Hippocampal formation (tissue), 2 donors: ENCODE results near the gene D2HGDH.
"Not testable (repeated sequence)": the region's sequence is repeated elsewhere in the genome, so short reads cannot be mapped to it uniquely, and the experiment has no call there.

Experiments used
- DNase-seq, 2 donors: peaks; one replicate each; lab custom pipeline; 2025; lab: John Stamatoyannopoulos, UW

D2HGDH gene

DNA sequence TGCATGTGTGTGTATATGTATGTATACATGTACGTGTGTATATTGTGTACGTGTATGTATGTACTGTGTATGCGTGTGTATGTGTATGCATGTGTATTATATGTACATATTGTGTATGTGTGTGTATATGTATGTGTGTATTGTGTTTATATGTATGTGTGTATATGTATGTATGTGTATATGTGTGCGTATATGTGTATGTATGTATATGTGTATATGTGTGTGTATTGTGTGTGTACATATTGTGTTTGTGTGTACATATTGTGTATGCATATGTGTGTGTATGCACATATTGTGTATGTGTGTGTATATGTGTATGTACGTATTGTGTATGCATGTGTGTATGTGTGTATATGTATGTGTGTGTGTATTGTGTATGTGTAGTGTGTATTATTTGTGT is 59.0 kb downstream of the D2HGDH start:
- DNase-seq = no peak

DNA sequence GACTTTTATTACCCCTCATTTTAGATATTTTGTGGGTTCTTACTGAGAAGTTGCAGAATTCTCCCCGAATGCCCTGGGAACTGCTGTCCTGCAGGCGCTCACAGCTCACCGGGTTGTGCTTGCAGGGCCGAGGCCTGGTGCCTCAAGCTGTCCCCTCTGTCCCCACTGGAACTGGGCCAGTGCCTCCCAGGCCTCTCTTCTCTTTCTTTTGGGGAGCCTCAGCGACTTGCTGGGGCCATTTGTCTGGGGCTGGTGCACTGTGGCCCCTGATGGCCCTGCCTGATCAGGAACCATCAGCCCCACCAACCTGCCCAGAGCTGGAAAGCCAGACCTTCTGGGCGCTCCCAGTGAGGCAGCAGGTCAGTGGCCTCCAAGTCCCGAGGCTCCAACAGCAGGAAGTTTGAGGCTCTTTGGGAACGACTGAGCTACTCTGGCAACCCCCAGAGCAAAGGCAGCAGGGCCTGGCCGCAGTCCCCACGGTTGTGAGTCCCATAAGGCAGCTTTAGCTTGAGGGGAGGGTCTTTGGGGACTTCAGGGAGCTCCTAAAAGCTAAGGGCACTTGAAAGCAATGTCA is 59.9 kb downstream of the D2HGDH start:
- no peak for DNase-seq

DNA sequence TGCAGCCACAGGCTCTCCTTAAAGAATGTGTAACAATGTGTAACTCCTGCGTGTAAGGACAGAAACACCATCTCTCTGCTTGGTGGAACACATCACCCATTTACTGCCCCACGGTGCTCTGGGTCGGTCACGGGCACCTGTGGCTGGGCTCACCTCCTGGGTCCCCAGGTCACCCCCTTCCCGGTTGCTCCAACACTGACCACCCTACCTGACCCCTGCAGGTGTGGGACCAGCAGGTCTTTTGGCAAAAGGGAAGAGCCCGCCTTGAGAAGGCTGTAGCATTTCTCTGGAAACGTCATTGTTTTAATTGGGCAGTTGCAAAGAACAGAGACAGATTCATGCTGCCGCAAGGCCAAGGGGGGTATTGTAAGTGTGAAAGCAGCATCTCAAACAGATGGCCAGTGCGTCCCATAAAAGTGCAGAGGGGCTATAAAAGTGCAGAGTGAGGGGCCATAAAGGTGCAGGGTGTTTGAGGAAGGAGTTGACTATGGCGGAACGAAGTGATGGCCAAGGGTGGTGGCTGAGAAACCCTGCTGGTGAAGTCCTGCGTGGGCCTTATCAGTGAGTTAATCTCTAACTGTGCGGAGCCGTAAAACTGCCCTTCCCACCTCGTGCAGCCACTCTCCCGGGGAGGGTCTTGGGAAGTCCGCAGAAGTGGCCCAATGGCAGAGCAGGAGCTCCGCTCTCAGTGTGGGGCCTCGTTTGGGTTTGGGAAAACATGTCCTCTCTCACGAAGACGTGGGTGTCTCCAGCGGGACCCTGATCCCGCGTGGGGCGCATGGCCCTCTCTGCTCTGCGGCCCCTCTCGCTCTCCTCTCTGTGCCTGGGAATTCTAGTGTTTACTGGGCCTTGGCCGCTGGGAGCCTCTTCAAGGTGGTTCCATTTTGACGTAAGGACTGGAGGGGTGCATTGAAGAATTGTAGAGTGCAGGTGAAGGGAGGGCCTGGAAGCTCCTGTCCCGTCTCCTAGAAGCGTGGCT is 60.9 kb downstream of the D2HGDH start:
- no peak for DNase-seq

DNA sequence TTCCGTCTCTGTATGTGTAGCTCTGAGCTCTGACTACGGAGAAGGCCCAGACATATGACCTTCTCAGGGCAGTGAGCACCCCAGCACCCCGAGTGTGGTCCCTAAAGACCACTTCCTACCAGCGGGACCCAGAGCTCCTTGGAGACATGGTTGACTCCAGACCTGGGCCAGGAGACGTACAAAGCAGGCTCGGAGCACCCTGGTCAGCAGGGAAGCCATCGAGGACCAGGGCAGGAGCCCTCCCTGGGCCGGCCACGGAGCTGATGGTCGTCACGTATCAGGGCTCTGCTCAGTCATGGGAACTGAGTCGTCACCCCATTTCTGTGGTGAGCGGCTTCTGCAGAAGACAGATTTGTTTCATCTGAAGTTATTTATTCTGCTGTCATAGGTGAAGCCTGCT is 61.8 kb downstream of the D2HGDH start:
- DNase-seq = no peak

DNA sequence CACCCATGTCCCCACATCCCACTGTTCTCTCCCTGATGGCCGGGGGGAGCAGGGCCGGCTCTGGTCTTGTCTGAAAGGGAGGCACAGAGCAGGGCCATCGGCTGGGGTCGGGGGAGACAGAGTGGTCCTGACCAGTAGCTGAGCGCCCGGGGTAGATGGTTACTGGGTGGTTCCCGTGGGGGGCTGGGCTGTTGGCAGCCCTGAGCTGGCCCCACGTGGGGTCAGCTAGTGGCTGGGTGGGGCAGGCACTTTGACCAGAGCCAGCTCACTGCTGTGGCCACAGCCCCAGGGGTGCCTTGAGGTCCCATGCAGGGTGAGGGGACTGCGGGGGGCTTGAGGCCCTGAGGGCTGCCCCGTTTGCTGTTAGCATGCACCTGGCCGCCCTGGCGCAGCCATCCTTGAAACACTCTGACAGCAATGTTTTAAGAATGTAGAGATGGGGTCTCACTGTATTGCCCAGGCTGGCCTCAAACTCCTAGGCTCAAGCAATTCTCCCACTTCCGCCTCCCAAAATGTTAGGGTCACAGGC is 62.2 kb downstream of the D2HGDH start:
- DNase-seq = no peak

DNA sequence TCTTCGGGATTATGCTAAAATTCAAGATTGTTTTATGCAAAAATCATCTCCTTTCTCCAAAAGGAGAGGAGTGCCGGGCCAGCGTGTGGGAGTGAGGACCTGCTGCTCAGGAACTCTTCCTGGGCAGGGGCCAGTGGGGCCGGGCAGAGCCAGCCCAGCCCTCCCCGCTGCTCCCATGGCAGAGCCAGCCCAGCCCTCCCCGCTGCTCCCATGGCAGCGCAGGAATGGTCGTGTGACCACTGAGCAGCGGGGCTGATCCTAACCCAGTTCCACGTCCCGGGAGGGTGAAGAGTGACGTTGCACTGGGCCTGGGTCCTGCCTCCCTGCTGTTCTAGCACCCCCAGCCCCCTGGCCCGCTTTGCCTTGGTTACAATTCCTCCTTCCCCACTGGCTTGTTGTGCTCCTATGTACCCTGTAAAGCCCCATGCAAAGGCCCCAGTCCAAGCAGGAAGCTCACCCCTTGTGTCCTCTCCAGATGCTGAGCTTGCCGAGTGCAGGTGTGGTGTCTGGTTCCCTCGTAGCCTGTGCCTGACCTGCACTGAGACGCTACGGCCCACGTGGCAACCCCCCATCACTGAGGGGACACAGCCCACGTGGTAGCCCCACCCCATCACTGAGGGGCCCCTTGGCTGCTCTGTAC is 63.1 kb downstream of the D2HGDH start:
- no peak for DNase-seq

DNA sequence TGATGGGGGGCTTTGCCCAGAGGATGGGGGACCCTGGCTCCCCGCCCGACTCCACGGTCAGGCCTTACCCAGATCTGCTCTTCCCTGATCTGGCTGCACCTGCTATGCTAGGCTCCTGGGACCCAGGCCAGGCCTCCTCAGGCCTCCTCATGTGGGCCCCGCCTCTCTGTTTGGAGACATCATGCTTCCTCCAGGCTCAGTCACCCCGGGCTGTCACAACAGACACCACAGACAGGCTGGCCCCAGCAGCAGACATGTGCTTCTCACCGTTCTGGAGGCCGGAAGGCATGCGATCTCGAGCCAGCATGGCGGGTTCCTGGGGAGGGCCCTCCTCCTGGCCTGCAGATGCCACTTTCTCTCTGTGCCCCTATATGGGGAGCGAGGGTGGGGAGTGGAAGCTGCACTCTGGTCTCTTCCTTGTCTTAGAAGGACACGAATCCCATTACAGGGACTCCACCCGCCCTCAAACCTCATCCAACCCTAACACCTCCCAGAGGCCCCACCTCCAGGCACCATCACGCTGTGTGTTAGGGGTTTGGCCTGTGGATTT is 63.7 kb downstream of the D2HGDH start:
- no peak for DNase-seq

DNA sequence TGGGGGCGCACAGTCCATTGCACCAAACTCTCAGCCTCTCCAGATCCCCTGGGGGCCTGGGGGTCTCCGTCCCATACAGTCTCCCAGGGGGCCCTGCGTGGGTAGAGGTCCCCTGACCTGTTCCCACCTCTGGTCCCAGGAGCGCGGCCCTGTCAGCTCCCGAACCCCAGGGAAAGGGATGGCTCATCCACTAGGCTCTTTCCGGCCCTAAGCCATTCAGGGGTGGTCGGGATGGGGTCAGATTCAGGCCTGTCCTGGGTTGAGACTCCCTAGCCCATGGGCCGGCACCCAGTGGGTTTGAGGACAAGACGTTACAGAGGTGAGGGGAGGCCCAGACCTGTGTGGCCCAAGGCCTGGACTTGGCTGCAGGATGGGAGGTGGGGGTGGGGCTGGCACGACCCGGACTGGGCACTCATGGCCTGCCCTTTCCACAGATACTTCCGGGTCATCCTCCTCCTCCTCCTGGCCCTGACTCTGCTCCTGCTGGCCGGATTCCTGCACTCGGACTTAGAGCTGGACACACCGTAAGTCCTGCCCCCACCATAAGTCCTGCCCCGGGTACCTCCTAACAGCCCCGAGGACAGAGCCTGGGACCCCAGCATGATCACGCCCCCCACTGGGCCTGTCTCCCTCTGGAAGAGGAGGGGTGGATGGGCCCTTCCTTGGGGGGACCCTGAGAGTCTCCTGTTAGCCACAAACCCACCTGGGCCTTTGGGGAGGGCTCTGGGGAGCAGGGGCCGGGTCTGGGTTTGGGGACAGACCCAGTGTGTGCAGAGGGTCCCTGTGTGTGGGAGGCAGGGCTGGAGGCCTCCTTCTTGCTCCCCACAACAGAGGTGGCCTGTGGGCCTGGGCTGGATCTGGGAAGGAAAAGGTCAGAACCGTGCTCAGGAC is 64.4 kb downstream of the D2HGDH start:
- DNase-seq = no peak

DNA sequence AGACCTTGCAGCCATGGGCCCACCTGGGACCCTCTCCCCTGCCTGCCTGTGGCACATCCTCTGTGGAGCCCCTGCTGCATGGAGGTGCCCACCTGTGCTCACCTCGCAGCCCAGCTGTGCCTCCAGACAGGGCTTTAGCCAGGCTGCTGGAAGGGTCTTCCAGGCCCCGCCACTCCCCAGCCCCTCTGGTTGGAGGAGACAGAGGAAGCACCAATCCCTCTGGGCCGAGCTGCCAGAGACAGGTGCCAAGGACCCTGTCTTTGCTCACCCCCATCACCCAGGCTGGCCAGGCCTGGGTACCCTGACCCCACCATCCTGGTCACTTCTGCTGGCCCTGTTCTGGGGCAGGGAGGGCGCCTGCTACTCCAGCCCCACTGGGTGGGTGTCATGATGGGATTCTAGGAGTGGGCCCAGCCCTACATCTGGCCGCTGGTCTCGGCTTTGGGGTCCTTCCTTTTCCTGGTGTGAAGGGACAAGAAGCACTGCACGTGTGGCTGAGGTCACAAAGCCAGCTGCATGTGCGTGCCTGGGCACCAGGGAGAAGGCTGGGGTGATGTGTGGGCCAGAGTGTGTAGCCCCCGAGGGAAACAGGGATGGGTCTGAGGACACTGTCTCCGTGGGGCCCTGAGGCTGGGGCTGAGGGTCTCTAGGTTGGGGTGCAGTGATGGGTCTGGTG is 65.2 kb downstream of the D2HGDH start:
- DNase-seq = no peak

DNA sequence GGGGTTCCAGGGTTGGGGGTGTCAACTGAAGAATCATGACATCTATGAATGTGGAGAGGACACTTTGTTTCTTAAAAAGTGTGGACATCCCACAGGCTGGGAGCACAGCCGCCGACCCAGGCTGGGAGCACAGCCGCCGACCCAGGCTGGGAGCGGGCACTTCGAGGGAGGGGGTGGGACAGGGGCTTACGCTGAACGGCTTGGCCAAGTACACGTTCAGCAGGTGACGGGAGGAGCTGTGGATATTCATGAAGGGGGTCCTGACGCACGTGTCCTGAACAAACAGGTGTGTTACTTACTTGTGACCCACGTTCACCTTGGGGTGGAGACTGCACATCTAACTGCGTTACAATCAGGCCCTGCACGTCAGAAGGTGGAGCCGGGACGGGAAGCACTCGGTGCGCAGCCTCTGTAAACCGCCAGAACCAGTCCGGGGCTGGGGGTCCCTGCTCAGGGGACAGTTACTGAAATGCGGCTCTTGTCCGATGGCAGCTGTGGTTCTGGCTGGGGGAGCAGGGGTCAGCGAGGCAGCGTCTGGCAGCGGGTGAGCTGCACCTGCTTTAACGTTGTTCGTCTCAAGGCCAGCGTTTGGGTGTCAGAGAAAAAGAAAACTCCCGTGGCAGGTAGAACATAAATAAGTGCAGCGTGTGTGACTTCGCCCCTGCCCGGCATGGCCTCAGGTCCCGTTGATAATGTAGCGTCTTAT is 65.9 kb downstream of the D2HGDH start:
- not testable (repeated sequence) for DNase-seq

DNA sequence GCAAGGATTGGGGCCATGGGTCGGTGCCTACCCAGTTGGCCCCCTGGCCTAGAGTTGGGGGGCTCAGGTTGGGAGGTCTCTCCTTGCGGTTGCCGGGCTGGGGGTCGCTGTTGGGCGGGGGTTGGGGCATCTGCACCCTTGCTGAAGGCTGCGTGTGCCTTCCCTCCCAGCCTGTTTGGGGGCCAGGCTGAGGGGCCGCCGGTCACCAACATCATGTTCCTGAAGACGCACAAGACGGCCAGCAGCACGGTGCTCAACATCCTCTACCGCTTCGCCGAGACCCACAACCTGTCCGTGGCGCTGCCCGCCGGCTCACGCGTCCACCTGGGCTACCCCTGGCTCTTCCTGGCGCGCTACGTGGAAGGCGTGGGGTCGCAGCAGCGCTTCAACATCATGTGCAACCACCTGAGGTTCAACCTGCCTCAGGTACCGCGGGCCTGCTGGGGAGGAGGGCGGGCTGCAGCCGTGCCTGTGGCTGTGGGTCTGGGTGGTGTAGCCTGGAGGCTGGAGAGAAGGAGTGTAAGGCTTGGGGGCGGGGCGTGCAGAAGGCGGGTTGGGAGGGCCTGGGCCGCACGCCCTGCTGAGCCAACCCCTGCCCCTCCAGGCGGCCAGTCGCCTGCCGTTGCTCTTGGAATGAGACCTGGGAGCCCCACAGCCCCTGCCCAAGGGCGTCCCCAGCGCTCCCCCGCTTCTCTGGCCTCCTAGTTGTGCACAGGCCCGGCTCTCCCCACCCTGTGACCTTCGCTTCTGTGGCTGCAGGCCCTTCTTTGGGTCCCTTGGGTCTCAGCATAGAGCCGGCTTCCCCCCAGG is 67.4 kb downstream of the D2HGDH start:
- no peak for DNase-seq

DNA sequence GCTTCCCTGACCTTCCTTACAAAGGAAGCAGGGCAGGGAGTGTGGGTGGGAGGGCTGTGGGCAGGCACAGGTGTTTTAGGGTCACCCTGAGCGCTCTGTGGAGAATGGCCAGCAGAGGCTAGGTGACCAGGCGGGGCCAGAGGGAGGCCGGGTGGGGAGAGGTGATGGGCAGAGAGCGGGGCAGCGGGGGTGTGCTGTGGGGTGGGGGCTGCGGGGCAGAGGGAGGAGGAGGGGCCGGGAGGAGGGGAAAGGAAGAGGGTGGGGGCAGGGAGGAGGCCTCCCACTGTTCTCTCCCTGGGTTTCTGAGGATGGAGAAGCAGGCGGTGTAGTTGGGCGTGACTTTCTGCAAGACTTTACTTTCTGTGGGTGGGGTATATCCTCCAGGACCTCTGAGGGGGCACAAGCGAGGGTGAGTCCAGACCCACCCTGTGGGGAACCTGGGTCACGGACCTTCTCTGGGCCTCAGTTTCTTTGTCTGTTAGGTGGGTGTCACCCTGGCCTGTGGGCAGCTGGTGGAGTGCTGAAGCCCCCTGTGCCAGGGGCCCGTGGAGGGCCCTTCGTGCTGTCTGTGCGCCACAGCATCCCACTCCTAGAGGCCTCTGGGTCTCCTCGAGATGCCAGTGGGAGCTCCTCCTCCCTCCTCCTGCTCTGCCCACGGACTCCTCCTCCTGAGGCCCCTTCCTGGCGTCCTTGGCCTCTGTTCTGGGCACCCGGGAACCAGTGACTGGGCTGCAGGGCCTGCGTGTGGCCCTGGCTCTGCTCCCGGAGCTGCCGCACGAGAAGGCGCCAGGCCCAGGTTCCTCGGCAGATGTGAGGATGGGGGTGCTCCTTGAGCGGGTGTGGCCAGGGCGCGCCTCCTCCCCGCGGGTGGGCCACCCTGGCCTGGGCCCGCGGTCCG is 68.2 kb downstream of the D2HGDH start:
- DNase-seq = no peak

DNA sequence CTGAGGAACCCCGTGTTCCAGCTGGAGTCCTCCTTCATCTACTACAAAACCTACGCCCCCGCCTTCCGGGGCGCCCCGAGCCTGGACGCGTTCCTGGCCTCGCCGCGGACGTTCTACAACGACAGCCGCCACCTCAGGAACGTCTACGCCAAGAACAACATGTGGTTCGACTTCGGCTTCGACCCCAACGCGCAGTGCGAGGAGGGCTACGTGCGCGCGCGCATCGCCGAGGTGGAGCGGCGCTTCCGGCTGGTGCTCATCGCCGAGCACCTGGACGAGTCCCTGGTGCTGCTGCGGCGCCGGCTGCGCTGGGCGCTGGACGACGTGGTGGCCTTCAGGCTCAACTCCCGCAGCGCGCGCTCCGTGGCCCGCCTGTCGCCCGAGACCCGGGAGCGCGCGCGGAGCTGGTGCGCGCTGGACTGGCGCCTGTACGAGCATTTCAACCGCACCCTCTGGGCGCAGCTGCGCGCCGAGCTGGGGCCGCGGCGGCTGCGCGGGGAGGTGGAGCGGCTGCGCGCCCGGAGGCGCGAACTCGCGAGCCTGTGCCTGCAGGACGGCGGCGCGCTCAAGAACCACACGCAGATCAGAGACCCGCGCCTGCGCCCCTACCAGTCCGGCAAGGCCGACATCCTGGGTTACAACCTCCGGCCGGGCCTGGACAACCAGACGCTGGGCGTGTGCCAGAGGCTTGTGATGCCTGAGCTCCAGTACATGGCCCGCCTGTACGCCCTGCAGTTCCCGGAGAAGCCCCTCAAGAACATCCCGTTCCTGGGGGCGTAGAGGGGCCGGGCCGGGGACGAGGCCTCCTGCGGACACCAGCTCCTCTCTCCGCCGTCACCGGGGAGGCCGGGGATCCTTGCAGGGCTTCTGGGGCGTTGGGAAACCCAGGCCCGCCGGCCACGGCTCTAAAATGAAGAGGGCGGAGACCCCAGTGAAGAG is 69.2 kb downstream of the D2HGDH start:
- DNase-seq = no peak

DNA sequence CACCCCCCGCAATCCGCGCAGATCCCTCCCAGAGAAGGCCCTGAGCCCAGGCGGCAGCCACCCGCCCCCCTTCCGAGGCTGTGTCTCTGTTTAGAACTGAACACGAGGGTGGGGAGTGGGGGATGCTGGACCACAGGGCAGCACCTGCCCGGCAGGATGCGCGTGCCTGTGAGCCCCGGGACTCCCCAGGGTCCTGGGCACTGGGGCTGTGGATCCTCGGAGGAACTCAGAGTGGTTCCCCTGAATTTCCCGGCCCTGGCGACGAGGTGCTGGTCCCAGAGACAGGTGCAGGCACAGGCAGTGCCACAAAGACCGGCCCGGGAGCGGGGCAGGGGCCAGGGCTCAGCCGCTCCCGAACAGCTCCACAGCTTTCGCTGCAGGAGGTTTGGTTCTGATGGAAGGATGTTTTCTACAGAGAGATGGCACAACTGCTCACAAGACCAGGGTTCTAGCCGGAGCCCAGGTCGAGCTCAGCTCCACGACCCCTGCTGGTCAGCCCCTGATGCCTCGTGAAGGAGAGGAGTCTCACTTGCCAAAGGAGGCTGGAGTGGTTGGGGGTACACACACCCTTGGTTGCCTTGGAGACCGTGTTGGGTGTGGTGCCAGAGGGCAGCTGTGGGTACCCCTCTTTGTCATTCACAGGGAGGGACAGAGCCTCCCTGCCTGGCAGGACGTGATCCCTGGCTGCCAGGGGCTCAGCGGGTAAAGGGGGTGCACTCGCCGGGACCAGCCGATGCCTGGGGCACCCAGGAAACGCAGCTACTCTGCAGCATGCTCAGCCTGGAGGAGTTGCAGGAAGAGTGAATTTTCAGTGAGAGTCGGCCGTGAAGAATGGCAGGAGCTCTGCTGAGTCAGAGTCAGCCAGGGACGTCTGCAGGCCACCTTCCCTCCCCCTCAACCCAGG is 70.1 kb downstream of the D2HGDH start:
- no peak for DNase-seq

DNA sequence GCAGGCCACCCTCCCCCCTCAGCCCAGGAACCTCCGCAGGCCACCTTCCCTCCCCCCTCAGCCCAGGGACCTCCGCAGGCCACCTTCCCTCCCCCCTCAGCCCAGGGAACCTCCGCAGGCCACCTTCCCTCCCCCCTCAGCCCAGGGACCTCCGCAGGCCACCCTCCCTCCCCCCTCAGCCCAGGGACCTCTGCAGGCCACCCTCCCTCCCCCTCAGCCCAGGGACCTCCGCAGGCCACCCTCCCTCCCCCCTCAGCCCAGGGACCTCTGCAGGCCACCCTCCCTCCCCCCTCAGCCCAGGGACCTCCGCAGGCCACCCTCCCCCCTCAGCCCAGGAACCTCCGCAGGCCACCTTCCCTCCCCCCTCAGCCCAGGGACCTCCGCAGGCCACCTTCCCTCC is 71.8 kb downstream of the D2HGDH start:
- not testable (repeated sequence) for DNase-seq
